Measurements from ENCODE around the gene BCKDHB.

Gene BCKDHB

GRCh38 chr6:80325742-80326141 lies 219.3 kb downstream of the BCKDHB start:
- no peak for DNase-seq (ENCODE audit: low read depth)
- TF ChIP-seq CTCF (conservative IDR thresholded peaks at IDR 0.05; ENCODE audit: low read length): no peak
- no peak overlapping the region for H3K4me3 ChIP-seq (ENCODE audit: low read length)

GRCh38 chr6:80328652-80329051 lies 222.2 kb downstream of the BCKDHB start:
- no peak for TF ChIP-seq CTCF (conservative IDR thresholded peaks at IDR 0.05; ENCODE audit: low read length)
- no peak for DNase-seq (ENCODE audit: low read depth)
- H3K4me3 ChIP-seq (ENCODE audit: low read length): no peak overlapping the region

GRCh38 chr6:80329496-80329895 lies 223.0 kb downstream of the BCKDHB start:
- TF ChIP-seq CTCF (conservative IDR thresholded peaks at IDR 0.05; ENCODE audit: low read length): no peak
- no peak for DNase-seq (ENCODE audit: low read depth)
- H3K4me3 ChIP-seq (ENCODE audit: low read length): no peak overlapping the region

GRCh38 chr6:80330961-80331360 lies 224.5 kb downstream of the BCKDHB start:
- no peak overlapping the region for H3K4me3 ChIP-seq (ENCODE audit: low read length)
- no peak for TF ChIP-seq CTCF (conservative IDR thresholded peaks at IDR 0.05; ENCODE audit: low read length)
- DNase-seq (ENCODE audit: low read depth): no peak

- no peak for TF ChIP-seq CTCF (conservative IDR thresholded peaks at IDR 0.05; ENCODE audit: low read length)
- H3K4me3 ChIP-seq (ENCODE audit: low read length): no peak overlapping the region
- DNase-seq (ENCODE audit: low read depth): no peak
These were observed 225.1 kb downstream of the BCKDHB start for GRCh38 chr6:80331522-80331921.

GRCh38 chr6:80331974-80332373 lies 225.5 kb downstream of the BCKDHB start:
- no peak for DNase-seq (ENCODE audit: low read depth)
- H3K4me3 ChIP-seq (ENCODE audit: low read length): no peak overlapping the region
- no peak for TF ChIP-seq CTCF (conservative IDR thresholded peaks at IDR 0.05; ENCODE audit: low read length)

GRCh38 chr6:80333342-80333741 lies 226.9 kb downstream of the BCKDHB start:
- no peak overlapping the region for H3K4me3 ChIP-seq (ENCODE audit: low read length)
- TF ChIP-seq CTCF (conservative IDR thresholded peaks at IDR 0.05; ENCODE audit: low read length): no peak
- no peak for DNase-seq (ENCODE audit: low read depth)
